Measurements from ENCODE around the gene KRTAP5-7. TPM values are rescaled to one million over a fixed set of nuclear protein-coding genes. Genes with fewer than 3 reads are reported as not detected.

Gene KRTAP5-7
- total and polyA plus RNA-seq, 2 donors (not counting 3 experiments of a cell fraction or from before 2014, with no cell fraction given) = 0.07 TPM; not detected in 1

DNA sequence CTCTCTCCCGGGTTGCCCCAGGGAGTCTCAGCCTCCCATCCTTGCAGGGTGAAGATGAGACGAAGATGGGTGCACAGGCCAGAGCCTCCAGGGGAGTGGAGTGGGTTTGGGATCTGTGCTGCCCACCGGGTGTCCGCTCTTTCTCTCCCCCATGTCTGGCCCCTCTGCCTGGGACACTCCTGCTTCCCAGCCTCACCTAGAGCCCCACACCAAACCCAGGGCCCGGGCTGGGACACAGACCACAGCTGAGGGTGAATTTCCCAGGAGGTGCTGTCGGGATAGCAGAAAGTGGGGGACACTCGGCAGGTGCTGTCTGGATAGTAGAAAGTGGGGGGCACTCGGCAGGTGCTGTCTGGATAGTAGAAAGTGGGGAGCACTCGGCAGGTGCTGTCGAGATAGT is 25.0 kb upstream of the KRTAP5-7 start:
- intact Hi-C loops (cut with micrococcal nuclease) = no loop called here
- no peak for FAIRE-seq

More for the DNA sequence above, 25.0 kb upstream of the KRTAP5-7 start:
- Histone ChIP-seq H3K4me1 (ENCODE audit: control insufficient read depth, extremely low read depth, insufficient read depth, low read length) (no peaks in the 10 kb centered on the region), H3K9me3 (replicated peaks; ENCODE audit: control insufficient read depth, insufficient read depth, low read length) (no peaks in the 10 kb centered on the region), H3K27me3 (ENCODE audit: control insufficient read depth in 2 of 2, insufficient read depth in 2 of 2, low read length in 2 of 2) (no peaks in the 10 kb centered on the region), H4K20me1 (replicated peaks; ENCODE audit: control insufficient read depth, extremely low read depth, insufficient read depth, low read length) (no peaks in the 10 kb centered on the region), H2AFZ (ENCODE audit: low read depth, low read length) (no peak overlapping the region), H3K4me2 (ENCODE audit: insufficient read depth, low read length) (no peak overlapping the region), H3K27ac (ENCODE audit: insufficient read depth, low read depth, low read length) (no peak overlapping the region), H3K4me3 (replicated peaks in 1 of 3; ENCODE audit: insufficient read depth in 1 of 3, low read depth in 1 of 3, low read length in 3 of 3) (no peak overlapping the region), H3K9me1 (replicated peaks; ENCODE audit: control insufficient read depth, extremely low read depth, insufficient read depth, low read length) (no peaks in the 10 kb centered on the region), H3K36me3 (ENCODE audit: control insufficient read depth in 2 of 2, extremely low read depth in 1 of 2, insufficient read depth in 2 of 2, low read length in 2 of 2) (peaks cover 6 to 22% of the 10 kb centered on the region in 2 experiments), H3K9ac (replicated peaks; ENCODE audit: extremely low read depth, insufficient read depth, low read length) (no peak overlapping the region), H3K79me2 (ENCODE audit: control insufficient read depth, insufficient read depth, low read length) (no peaks in the 10 kb centered on the region)
- CTCF ChIA-PET = no interaction called here
- no peak for DNase-seq (ENCODE audit: low read depth, low spot score)
- dilution Hi-C loops (cut with MboI; ENCODE audit: extremely low pct_ligation_motif_present, low sequenced_read_pairs) = no loop called here
- TF ChIP-seq, protein P1, sequence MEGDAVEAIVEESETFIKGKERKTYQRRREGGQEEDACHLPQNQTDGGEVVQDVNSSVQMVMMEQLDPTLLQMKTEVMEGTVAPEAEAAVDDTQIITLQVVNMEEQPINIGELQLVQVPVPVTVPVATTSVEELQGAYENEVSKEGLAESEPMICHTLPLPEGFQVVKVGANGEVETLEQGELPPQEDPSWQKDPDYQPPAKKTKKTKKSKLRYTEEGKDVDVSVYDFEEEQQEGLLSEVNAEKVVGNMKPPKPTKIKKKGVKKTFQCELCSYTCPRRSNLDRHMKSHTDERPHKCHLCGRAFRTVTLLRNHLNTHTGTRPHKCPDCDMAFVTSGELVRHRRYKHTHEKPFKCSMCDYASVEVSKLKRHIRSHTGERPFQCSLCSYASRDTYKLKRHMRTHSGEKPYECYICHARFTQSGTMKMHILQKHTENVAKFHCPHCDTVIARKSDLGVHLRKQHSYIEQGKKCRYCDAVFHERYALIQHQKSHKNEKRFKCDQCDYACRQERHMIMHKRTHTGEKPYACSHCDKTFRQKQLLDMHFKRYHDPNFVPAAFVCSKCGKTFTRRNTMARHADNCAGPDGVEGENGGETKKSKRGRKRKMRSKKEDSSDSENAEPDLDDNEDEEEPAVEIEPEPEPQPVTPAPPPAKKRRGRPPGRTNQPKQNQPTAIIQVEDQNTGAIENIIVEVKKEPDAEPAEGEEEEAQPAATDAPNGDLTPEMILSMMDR (IDR thresholded peaks at IDR 0.05; ENCODE audit: extremely low read depth in 1 of 2, insufficient read depth in 1 of 2, low read depth in 1 of 2, low read length in 2 of 2) = no peak
- TF ChIP-seq FOS (IDR thresholded peaks at IDR 0.05; ENCODE audit: borderline replicate concordance, insufficient read depth, low read length) = no peak
- TF ChIP-seq, protein P2, sequence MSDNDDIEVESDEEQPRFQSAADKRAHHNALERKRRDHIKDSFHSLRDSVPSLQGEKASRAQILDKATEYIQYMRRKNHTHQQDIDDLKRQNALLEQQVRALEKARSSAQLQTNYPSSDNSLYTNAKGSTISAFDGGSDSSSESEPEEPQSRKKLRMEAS (IDR thresholded peaks at IDR 0.05; ENCODE audit: insufficient read depth, insufficient read length) = no peak
- TF ChIP-seq EZH2 (IDR thresholded peaks at IDR 0.05; ENCODE audit: borderline replicate concordance, low read depth, low read length, severe bottlenecking) = no peak
- no peak for TF ChIP-seq GATA2 (IDR thresholded peaks at IDR 0.05; ENCODE audit: insufficient read depth, insufficient read length, low read depth, low read length)
- TF ChIP-seq POLR2A (IDR thresholded peaks at IDR 0.05; ENCODE audit: low read depth, low read length) = no peak
- TF ChIP-seq POLR2AphosphoS5 (IDR thresholded peaks at IDR 0.05; ENCODE audit: insufficient read depth, low read depth, low read length) = no peak
- TF ChIP-seq MYC (IDR thresholded peaks at IDR 0.05; ENCODE audit: low read depth, low read length) = no peak
- POLR2A ChIA-PET = no interaction called here
- no TSS peak for BruUV-seq (replicated peaks)

Measured in endothelial cell of umbilical vein (primary cell).